ENCODE results near the gene UQCC5.

Gene UQCC5

GRCh38 chr3:52504977-52505376 is 31.4 kb upstream of the UQCC5 start:
- no peak for DNase-seq (ENCODE audit: low spot score)

DNA sequence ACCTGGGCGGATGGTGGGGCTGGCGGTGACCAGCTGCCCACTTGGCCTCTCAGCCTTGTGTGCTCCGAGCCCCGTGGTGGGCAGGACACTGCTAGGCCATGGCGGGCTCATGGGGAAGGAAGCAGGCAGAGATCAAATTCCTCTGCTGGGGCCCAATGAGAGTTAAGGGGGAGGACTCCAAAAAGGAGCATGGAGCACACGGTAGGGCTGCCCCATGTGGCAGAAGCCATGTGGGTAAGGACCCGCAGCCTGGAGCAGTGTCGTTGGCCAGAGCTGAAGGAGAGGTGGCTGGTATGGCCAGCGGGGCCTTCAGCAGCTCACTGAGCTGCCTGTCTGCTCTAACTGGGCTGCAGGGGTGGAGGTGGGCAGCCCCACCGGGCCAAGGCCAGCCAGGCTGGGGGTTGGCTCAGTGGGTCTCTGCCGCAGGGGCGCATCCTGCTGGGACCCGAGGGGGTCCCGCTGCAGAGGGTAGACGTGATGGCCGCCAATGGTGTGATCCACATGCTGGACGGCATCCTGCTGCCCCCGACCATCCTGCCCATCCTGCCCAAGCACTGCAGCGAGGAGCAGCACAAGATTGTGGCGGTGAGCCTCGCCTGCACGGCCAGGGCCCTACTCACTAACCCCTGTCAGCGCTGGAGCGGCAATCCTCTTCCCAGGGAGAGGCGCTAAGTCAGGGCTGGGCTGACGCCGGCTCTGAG is 30.0 kb upstream of the UQCC5 start:
- no peak for DNase-seq (ENCODE audit: low spot score)

DNA sequence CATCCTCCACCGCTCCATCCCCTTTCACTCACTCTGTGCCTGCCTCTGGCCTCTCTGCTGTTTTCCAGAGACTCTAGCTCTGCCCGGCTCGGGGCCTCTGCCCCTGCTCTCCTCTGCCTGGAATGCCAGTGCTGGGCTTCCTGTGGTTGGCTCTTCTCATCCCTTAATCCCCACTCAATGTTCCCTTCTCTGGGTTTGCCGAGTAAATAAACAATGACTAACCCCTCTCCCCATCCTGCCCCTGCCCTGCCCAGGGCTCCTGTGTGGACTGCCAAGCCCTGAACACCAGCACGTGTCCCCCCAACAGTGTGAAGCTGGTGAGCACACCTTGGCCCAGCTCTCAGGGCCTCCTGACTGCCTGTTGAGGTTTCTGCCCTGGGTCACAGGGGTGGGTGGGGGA is 29.0 kb upstream of the UQCC5 start:
- DNase-seq (ENCODE audit: low spot score): peak; percentile 61

DNA sequence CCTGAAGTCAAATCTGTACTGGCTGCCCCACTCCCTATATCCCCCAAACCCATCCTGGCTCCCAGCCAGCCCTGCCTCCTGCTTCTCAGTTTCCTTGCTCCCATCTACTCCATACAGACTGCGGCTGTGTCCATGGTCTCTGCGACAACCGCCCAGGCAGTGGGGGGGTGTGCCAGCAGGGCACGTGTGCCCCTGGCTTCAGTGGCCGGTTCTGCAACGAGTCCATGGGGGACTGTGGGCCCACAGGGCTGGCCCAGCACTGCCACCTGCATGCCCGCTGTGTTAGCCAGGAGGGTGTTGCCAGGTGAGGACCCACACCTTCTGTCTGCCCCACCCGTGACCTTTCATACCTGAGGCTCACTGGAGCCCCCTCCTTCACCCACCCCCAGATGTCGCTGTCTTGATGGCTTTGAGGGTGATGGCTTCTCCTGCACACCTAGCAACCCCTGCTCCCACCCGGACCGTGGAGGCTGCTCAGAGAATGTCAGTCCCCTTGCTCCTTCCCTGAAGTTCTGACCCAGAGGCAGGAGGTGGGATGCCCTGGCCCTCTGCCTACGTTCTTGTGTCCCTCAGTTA is 26.6 kb upstream of the UQCC5 start:
- DNase-seq (ENCODE audit: low spot score): no peak

GRCh38 chr3:52511509-52511908 is 24.9 kb upstream of the UQCC5 start:
- DNase-seq (ENCODE audit: low spot score): no peak

DNA sequence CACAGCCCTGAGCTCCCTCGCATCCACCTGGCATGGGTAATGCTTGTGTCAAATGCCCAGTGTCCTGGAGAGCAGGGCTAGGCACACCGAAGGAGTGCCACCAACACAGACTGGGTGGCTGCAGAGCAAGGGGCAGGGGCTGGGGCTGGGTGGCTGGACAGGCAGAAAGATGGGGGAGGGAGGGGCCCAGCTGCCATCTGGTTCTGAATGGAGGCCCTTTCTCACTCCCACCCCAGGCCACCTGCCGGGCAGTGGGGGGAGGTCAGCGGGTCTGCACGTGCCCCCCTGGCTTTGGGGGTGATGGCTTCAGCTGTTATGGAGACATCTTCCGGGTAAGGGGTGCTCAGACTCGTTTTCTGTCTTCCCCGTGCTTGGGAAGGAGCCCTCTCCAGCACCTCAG is 24.3 kb upstream of the UQCC5 start:
- DNase-seq (ENCODE audit: low spot score): no peak

- DNase-seq (ENCODE audit: low spot score): no peak
Measured at GRCh38 chr3:52512727-52513126, 23.7 kb upstream of the UQCC5 start.

DNA sequence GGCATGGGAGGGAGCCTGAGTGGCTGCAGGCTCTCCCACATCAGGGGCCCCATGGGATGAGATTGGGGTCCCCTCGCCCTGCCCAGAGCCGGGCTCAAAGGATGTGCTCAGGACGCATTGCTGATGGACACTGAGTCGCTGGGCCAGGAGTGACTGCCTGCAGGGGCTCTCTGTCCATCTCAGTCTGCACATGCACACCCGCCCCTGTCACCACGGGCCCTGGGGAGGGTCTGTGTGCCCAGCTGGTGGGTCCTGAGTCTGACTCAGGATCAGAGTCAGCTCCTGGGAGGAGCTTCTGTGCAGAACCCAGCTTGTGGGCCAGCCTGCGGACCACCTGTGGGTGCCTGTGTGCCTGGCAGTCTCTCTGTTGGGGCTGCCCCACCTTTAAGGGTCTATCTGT is 23.1 kb upstream of the UQCC5 start:
- no peak for DNase-seq (ENCODE audit: low spot score)

DNA sequence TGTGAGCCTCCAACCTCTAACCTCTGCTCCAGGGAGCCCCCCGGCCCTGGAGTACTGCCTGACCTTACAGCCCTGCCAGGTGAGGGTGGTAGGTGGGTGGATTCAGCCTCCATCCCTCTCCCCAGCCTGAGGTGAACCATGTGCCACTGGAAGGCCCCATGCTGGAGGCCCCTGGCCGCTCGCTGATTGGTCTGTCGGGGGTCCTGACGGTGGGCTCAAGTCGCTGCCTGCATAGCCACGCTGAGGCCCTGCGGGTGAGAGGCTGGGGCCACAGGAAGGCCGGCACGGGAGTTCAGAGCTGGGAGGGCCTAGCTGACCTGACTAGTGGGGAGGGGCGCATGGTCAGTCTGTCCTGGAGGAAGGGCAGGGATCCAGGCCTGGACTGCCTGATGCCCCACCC is 21.8 kb upstream of the UQCC5 start:
- DNase-seq (ENCODE audit: low spot score): no peak

- no peak for DNase-seq (ENCODE audit: low spot score)
Measured at GRCh38 chr3:52515192-52515591, 21.2 kb upstream of the UQCC5 start.

DNA sequence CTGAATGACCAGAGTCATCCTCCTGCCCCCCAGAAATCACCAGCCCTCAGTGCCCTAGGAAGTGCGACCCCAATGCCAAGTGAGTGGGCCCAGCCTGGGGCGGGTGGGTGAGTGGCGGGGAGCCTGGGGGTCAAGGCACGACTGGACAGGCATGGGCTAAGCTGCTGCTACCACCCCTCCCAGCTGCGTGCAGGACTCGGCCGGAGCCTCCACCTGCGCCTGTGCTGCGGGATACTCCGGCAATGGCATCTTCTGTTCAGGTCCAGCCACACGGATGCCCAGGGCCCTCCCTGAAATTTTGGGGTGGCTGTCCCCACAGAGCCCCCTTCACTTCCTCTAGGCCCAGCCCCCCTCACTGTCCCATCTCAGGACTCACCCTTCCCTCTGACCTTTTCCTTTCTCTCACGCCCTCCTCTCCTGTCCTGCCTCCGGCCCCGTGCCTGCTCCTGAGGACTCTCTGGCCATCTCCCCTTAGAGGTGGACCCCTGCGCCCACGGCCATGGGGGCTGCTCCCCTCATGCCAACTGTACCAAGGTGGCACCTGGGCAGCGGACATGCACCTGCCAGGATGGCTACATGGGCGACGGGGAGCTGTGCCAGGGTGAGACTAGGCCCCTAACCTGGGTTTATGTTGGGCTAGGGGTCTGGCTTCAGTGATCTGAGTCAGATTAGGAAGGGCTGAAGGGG is 19.8 kb upstream of the UQCC5 start:
- no peak for DNase-seq (ENCODE audit: low spot score)

GRCh38 chr3:52517796-52518722 is 18.3 kb upstream of the UQCC5 start:
- no peak for DNase-seq (ENCODE audit: low spot score)

GRCh38 chr3:52518723-52519444 is 17.5 kb upstream of the UQCC5 start:
- DNase-seq (ENCODE audit: low spot score): no peak

DNA sequence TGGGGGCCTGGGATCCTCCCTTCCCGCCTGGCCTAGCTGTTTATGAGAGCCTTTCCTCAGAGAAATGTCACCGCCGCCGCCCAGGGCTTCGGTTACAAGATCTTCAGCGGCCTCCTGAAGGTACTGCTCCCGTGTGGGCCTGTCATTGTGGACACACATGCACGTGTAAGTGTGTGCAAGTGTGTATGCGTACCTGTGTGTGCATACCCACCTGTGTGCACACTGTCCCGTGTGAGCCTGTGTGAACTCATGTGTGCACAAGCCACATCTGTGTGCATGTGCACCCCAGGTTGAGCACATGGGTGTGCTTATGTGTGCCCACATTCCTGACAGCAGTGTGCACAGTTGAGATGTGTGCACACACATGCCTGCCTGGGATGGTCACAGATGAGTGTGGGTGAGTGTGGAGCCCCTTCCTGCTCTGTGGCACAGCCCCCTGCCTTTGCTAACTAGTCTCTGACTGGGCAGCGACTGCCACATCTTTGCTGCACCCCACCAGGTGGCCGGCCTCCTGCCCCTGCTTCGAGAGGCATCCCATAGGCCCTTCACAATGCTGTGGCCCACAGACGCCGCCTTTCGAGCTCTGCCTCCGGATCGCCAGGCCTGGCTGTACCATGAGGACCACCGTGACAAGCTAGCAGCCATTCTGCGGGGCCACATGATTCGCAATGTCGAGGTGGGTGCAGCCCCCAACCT is 16.8 kb upstream of the UQCC5 start:
- no peak for DNase-seq (ENCODE audit: low spot score)

- DNase-seq (ENCODE audit: low spot score): no peak
Measured at GRCh38 chr3:52520141-52520667, 16.2 kb upstream of the UQCC5 start.

DNA sequence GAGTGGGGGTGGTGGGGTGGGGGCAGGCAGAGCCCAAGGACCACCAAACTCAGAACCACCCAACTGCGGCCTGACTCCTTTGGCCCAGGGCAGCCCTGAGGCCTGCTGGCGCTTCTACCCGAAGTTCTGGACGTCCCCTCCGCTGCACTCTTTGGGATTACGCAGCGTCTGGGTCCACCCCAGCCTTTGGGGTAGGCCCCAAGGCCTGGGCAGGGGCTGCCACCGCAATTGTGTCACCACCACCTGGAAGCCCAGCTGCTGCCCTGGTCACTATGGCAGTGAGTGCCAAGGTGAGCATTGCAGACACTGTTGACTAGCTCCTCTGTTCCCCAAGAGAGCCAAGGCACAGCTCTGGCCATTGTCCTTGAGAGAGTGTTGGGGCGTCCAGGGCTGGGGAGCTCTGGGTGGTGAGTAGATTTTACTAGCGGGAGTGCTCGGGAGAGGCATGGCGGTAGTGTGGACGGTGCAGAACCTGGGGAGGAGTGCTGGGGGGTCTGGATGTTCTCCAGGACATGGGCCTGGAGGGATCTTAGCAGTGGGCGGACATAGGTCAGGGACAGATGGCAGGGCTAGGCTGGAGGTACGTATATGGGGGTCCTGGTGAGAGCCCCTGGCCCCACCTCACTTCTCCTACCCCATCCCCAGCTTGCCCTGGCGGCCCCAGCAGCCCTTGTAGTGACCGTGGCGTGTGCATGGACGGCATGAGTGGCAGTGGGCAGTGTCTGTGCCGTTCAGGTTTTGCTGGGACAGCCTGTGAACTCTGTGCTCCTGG is 15.5 kb upstream of the UQCC5 start:
- DNase-seq (ENCODE audit: low spot score): no peak

- DNase-seq (ENCODE audit: low spot score): no peak
Measured at GRCh38 chr3:52521488-52521824, 14.9 kb upstream of the UQCC5 start.

DNA sequence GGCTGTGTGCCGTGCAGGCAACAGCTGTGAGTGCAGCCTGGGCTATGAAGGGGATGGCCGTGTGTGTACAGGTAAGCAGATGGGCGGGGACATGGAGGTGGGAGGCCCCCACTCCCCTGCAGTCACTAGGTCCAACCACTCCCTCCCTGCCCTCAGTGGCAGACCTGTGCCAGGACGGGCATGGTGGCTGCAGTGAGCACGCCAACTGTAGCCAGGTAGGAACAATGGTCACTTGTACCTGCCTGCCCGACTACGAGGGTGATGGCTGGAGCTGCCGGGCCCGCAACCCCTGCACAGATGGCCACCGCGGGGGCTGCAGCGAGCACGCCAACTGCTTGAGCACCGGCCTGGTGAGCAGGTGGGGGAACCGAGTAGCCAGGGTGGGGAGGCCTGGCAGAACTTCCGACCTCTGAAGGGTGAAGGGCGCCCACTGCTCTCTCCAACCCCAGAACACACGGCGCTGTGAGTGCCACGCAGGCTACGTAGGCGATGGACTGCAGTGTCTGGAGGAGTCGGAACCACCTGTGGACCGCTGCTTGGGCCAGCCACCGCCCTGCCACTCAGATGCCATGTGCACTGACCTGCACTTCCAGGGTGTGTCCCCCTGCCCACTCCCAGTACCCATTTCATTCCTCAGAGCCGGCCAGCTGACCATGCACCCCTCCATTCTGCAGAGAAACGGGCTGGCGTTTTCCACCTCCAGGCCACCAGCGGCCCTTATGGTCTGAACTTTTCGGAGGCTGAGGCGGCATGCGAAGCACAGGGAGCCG is 14.3 kb upstream of the UQCC5 start:
- DNase-seq (ENCODE audit: low spot score): no peak

- DNase-seq (ENCODE audit: low spot score): no peak
Measured at GRCh38 chr3:52522651-52523251, 13.7 kb upstream of the UQCC5 start.
